Type B pancreatic cell (in vitro differentiated cells): ENCODE data around the gene CELSR1. TPM values are rescaled to one million over a fixed set of nuclear protein-coding genes. Genes with fewer than 3 reads are reported as not detected.
A peak's percentile ranks its signal among the peaks of the same experiment; 100 is the strongest.

Experiments used
- DNase-seq: peaks from one replicate; pipeline ENCODE4 v3.0.0; 2021; ENCODE audit warnings: mixed read lengths; ENCODE audit not compliant: unreplicated experiment; ENCODE audit errors: extremely low spot score
- H3K27ac Mint-ChIP-seq: 2 replicates; pipeline ENCODE4 v1.8.0; 2021; ENCODE audit warnings: mild to moderate bottlenecking, mixed read lengths
- H3K27me3 Mint-ChIP-seq: 2 replicates; pipeline ENCODE4 v1.8.0; 2021; ENCODE audit warnings: mixed read lengths
- H3K36me3 Mint-ChIP-seq: 2 replicates; pipeline ENCODE4 v1.8.0; 2021; ENCODE audit warnings: mixed read lengths
- H3K4me1 Mint-ChIP-seq: one replicate; pipeline ENCODE4 v1.8.0; 2021; ENCODE audit warnings: mixed read lengths; ENCODE audit not compliant: unreplicated experiment
- H3K4me3 Mint-ChIP-seq: 2 replicates; pipeline ENCODE4 v1.8.0; 2021; ENCODE audit warnings: mild to moderate bottlenecking, mixed read lengths
- H3K9me3 Mint-ChIP-seq: 2 replicates; pipeline ENCODE4 v1.8.0; 2021; ENCODE audit warnings: mixed read lengths
- total RNA-seq: library from RNA; stranded (reverse); gene quantifications from 2 replicates; pipeline ENCODE4 v1.2.1, GENCODE V29; 2021; ENCODE audit warnings: low replicate concordance
- TF ChIP-seq, protein P1 (sequence below): fragments of 200-600 bp; sonication (generic); conservative IDR thresholded peaks from 2 replicates; pipeline ENCODE4 v1.5.0; 2021; ENCODE audit warnings: antibody characterized with exemption, mild to moderate bottlenecking

CELSR1 gene
- total RNA-seq, 1 donor from 2014 or later = 27.8 TPM

DNA sequence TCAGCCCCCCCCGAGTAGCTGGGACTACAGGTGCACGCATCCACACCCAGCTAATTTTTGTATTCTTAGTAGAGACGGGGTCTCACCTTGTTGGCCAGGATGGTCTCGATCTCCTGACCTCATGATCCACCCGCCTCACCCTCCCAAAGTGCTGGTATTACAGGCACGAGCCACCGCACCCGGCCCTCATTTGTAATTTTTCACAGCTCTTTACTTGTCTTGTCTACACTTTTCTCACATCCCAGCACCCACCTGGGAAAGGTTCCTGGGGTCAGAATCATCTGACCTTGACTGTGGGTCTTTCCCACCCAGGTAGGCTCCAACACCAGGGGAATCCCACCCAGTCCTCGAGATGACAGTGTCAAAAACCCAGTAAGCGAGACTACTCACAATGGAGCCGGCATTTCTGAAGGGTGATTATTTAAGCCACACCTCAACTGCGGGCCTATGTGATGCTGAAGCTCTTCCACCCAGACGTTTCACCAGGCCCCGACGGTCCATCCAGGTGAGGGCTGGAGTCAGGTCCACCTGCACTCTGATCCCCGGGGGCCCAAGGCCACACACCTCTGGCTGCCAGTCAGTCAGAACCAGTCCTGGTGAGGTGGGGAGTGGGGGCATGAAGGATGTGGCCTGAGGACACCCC, 23.4 kb downstream of the CELSR1 start:
- H3K4me3 Mint-ChIP-seq = no peak overlapping the region

GRCh38 chr22:46512683-46513082, 24.7 kb downstream of the CELSR1 start:
- peaks cover 9% of the 10 kb centered on the region for H3K36me3 Mint-ChIP-seq
- H3K27ac Mint-ChIP-seq = no peak overlapping the region
- no peaks in the 10 kb centered on the region for H3K27me3 Mint-ChIP-seq
- H3K4me1 Mint-ChIP-seq = peaks cover 14% of the 10 kb centered on the region
- H3K4me3 Mint-ChIP-seq = no peak overlapping the region
- DNase-seq = no peak
- TF ChIP-seq, protein P1, sequence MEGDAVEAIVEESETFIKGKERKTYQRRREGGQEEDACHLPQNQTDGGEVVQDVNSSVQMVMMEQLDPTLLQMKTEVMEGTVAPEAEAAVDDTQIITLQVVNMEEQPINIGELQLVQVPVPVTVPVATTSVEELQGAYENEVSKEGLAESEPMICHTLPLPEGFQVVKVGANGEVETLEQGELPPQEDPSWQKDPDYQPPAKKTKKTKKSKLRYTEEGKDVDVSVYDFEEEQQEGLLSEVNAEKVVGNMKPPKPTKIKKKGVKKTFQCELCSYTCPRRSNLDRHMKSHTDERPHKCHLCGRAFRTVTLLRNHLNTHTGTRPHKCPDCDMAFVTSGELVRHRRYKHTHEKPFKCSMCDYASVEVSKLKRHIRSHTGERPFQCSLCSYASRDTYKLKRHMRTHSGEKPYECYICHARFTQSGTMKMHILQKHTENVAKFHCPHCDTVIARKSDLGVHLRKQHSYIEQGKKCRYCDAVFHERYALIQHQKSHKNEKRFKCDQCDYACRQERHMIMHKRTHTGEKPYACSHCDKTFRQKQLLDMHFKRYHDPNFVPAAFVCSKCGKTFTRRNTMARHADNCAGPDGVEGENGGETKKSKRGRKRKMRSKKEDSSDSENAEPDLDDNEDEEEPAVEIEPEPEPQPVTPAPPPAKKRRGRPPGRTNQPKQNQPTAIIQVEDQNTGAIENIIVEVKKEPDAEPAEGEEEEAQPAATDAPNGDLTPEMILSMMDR = no peak
- no peaks in the 10 kb centered on the region for H3K9me3 Mint-ChIP-seq

More for the DNA sequence above, 23.4 kb downstream of the CELSR1 start:
- no peak for DNase-seq
- Mint-ChIP-seq H3K27ac (no peak overlapping the region), H3K27me3 (no peaks in the 10 kb centered on the region), H3K9me3 (no peaks in the 10 kb centered on the region), H3K36me3 (peaks cover 9% of the 10 kb centered on the region), H3K4me1 (peaks cover 14% of the 10 kb centered on the region)
- TF ChIP-seq, protein P1 = no peak

GRCh38 chr22:46512039-46512370, 25.4 kb downstream of the CELSR1 start:
- H3K9me3 Mint-ChIP-seq = no peaks in the 10 kb centered on the region
- no peak for DNase-seq
- peaks cover 6% of the 10 kb centered on the region for H3K36me3 Mint-ChIP-seq
- TF ChIP-seq, protein P1 = no peak
- H3K4me1 Mint-ChIP-seq = peaks cover 11% of the 10 kb centered on the region
- H3K4me3 Mint-ChIP-seq = no peak overlapping the region
- H3K27ac Mint-ChIP-seq = no peak overlapping the region
- no peaks in the 10 kb centered on the region for H3K27me3 Mint-ChIP-seq

DNA sequence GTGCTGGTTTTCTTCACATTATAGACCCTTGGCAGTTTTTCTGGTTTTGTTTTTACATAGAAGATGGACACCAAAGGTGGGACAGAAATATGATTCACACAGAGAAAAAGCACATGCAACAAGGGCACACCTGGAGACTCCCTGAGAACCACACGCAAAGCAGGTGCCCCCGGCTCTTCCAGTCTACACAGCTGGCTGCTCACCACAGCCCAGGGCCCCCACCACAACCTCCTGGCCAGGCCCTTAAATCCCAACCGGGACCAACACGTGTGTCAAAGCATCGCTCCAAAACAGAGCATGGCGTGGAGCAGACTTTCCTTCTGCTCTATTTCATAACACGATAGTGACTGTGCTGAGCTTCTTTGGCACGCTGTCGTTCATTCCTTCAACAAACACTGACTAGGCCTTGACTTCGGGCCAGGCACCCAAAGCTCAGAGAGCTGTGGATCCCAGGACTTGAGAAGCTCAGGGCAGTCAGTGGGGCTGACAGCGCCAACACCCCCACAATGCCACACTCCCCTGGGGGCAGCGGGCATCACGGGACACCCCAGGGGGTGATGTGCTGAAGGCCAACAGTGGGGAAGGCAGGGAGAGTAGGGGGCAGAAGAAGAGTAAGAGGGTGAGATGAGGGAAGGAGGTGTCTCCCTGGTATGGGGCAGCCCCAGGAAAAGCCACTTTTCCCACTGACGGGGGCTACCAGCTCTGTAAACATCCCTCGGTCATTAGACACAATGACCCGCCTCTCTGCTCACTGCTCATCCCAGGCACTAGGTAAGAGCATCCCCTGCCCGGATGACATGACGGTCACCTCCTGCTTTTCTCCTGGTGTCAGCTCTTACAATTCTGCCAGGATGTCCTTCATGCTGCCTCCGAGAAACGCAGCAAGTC, 26.0 kb downstream of the CELSR1 start:
- Mint-ChIP-seq H3K36me3 (peaks cover 6% of the 10 kb centered on the region), H3K4me1 (peaks cover 11% of the 10 kb centered on the region), H3K4me3 (no peak overlapping the region), H3K27me3 (no peaks in the 10 kb centered on the region), H3K9me3 (no peaks in the 10 kb centered on the region), H3K27ac (no peak overlapping the region)
- TF ChIP-seq, protein P1 = no peak
- no peak for DNase-seq

DNA sequence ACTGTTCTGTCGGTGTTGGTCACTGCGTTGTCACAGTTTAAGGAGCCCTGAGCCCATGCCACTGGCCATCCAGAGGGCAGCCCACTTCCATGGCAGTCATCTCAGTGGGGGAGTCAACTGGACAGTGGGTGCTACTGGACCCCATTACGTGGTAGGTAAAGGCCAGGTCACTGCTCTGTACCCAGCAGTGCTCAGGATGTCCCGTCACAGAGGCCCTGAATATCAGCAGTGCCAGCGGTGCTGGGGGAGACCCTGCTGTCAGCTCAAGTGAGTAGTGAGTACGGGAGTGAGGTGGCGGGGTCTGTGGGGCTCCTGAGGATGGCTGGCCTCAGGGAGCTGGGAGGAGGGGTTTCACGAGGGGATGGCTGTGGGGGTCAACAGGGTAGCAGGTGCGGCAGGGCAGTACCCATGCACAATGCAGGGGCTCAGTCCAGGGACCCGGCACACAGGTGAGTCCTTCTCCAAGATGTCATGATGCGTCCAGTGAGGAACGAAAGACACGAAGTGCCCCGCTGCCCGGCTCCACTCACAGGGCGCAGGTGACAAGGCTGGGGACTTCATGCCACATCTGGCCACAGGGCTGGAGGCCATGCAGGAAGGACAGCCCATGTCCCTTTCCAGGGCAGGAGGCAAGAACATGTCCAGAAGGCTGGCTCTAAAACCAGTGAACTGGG, 27.9 kb downstream of the CELSR1 start:
- Mint-ChIP-seq H3K27me3 (no peaks in the 10 kb centered on the region), H3K4me3 (no peak overlapping the region), H3K9me3 (no peaks in the 10 kb centered on the region), H3K27ac (peak overlapping the region; percentile 39), H3K36me3 (peaks cover 6% of the 10 kb centered on the region), H3K4me1 (peaks cover 14% of the 10 kb centered on the region)
- TF ChIP-seq, protein P1 = no peak
- no peak for DNase-seq
